ENCODE measurements around the gene SLX4IP.

- no peak for TF ChIP-seq EZH2 (IDR thresholded peaks at IDR 0.05)
- TF ChIP-seq POLR2AphosphoS5 (IDR thresholded peaks at IDR 0.05; ENCODE audit: borderline replicate concordance, low read depth, low read length): no peak
Measured at GRCh38 chr20:10667560-10668167, 232.6 kb downstream of the SLX4IP start.

Data from SK-N-MC (cell line).